Mesendoderm (in vitro differentiated cells): ENCODE results near the gene CEP63.
A peak's percentile ranks its signal among the peaks of the same experiment; 100 is the strongest.

Source experiments
- DNase-seq: peaks from one replicate; pipeline ENCODE4 v3.0.0; 2013
- H2AK5ac ChIP-seq: 2 replicates; pipeline ENCODE4 v1.6.1; 2013; ENCODE audit warnings: low read length, inconsistent platforms
- H2BK120ac ChIP-seq: 2 replicates; pipeline ENCODE4 v1.6.1; 2013; ENCODE audit warnings: low read depth, mild to moderate bottlenecking, low read length, moderate library complexity, mixed read lengths
- H2BK15ac ChIP-seq: replicated peaks from 2 replicates; pipeline ENCODE4 v1.6.1; 2013; ENCODE audit warnings: low read depth, mild to moderate bottlenecking, moderate library complexity
- H2BK5ac ChIP-seq: 2 replicates; pipeline ENCODE4 v1.6.1; 2013; ENCODE audit warnings: low read length, inconsistent platforms
- H3K18ac ChIP-seq: 2 replicates; pipeline ENCODE4 v1.6.1; 2013; ENCODE audit warnings: mild to moderate bottlenecking, low read length, mixed read lengths
- H3K23ac ChIP-seq: one replicate; pipeline ENCODE4 v1.6.1; 2013; ENCODE audit warnings: low read length
- H3K27ac ChIP-seq: 2 replicates; pipeline ENCODE4 v1.5.1; 2013; ENCODE audit warnings: low read depth, mild to moderate bottlenecking, inconsistent platforms, low read length, moderate library complexity
- H3K27me3 ChIP-seq: 2 replicates; pipeline ENCODE4 v1.6.1; 2013; ENCODE audit warnings: low read length, control low read depth, mild to moderate bottlenecking, inconsistent platforms; ENCODE audit not compliant: insufficient read depth, poor library complexity
- H3K36me3 ChIP-seq: 2 replicates; pipeline ENCODE4 v1.6.1; 2013; ENCODE audit warnings: low read length, inconsistent platforms; ENCODE audit not compliant: control insufficient read depth, insufficient read depth
- H3K4ac ChIP-seq: one replicate; pipeline ENCODE4 v1.6.1; 2013; ENCODE audit warnings: low read depth, mild to moderate bottlenecking, low read length, moderate library complexity
- H3K4me1 ChIP-seq: 2 replicates; pipeline ENCODE4 v1.6.1; 2013; ENCODE audit warnings: low read depth, low read length, inconsistent platforms; ENCODE audit not compliant: control insufficient read depth
- H3K4me2 ChIP-seq: 2 replicates; pipeline ENCODE4 v1.6.1; 2013; ENCODE audit warnings: low read length
- H3K4me3 ChIP-seq: 2 replicates; pipeline ENCODE4 v1.5.1; 2013; ENCODE audit warnings: mild to moderate bottlenecking, low read length
- H3K56ac ChIP-seq: one replicate; pipeline ENCODE4 v1.6.1; 2013; ENCODE audit warnings: low read length
- H3K79me1 ChIP-seq: 2 replicates; pipeline ENCODE4 v1.6.1; 2013; ENCODE audit warnings: low read length, inconsistent platforms
- H3K79me2 ChIP-seq: 2 replicates; pipeline ENCODE4 v1.6.1; 2013; ENCODE audit warnings: mild to moderate bottlenecking, low read length; ENCODE audit not compliant: control insufficient read depth, insufficient read depth
- H3K9ac ChIP-seq: 2 replicates; pipeline ENCODE4 v1.6.1; 2013; ENCODE audit warnings: low read length, inconsistent platforms
- H4K5ac ChIP-seq: one replicate; pipeline ENCODE4 v1.6.1; 2013; ENCODE audit warnings: low read length
- H4K8ac ChIP-seq: one replicate; pipeline ENCODE4 v1.6.1; 2013; ENCODE audit warnings: low read depth, mild to moderate bottlenecking, control low read depth, low read length, moderate library complexity
- WGBS: extraction: QIAGEN DNeasy Blood & Tissue Kit; methylation state at CpG from one replicate; pipeline ENCODE4 v1.1.7; 2013; ENCODE audit warnings: low lambda C conversion rate, missing lambda C conversion rate; ENCODE audit not compliant: insufficient coverage; ENCODE audit errors: extremely low coverage; 5-methylcytosine and 5-hydroxymethylcytosine counted together

Gene CEP63

DNA sequence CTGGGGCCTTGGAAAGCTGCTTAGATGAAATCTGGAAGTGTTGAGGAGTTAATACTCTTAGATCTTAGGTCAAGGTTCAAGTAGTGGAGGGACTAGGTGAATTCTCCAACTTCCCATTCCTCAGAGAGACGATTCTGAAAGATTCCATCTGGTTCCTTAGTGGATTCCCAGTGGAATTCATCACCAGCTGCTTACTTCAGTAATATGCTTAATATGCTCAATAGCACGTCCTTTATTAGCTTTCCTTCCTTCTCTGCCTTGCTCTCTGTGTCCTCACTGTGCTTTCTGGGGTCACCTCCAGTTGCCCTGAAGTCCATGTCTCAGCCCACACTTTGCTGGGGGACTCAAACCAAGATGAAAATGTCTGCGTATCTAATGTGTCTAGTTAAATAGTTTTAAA is 31.0 kb downstream of the CEP63 start:
- no peaks in the 10 kb centered on the region for H3K4me1 ChIP-seq
- no peak overlapping the region for H3K27ac ChIP-seq
- no peak overlapping the region for H3K56ac ChIP-seq
- H3K23ac ChIP-seq: no peak overlapping the region
- no peaks in the 10 kb centered on the region for H3K27me3 ChIP-seq
- H3K79me1 ChIP-seq: no peaks in the 10 kb centered on the region
- no peak overlapping the region for H3K4ac ChIP-seq
- H3K4me2 ChIP-seq: no peak overlapping the region
- no peak overlapping the region for H4K5ac ChIP-seq
- H3K79me2 ChIP-seq: no peaks in the 10 kb centered on the region
- H3K36me3 ChIP-seq: no peaks in the 10 kb centered on the region
- H3K9ac ChIP-seq: no peak overlapping the region
- H2BK120ac ChIP-seq: no peak overlapping the region
- no peak overlapping the region for H2AK5ac ChIP-seq
- no peak overlapping the region for H3K18ac ChIP-seq
- no peak overlapping the region for H2BK15ac ChIP-seq
- no peak overlapping the region for H4K8ac ChIP-seq
- no CpG with 5 or more reads among the region's 3 CpGs for WGBS
- H2BK5ac ChIP-seq: no peak overlapping the region
- DNase-seq: no peak
- no peak overlapping the region for H3K4me3 ChIP-seq

DNA sequence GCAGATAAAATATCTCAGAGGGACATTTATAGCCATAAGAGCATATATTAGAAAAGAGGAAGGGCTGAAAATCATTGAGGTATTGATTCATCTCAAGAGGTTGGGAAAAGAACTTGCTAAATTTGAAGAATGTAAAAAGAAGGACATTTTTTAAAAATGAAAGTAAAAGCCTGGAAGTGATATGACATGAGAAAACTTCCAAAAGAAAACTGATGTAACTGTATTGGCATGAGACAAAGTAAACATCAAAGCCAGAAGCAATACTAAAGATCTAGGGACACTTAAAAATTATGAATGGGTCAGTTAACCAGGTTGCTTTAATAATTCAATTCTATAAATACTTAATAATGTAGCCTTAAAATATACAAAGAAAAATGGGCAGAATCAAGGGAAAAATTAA is 31.9 kb downstream of the CEP63 start:
- H3K56ac ChIP-seq: no peak overlapping the region
- H3K27ac ChIP-seq: no peak overlapping the region
- no peak overlapping the region for H2BK15ac ChIP-seq
- H2AK5ac ChIP-seq: no peak overlapping the region
- no peaks in the 10 kb centered on the region for H3K4me1 ChIP-seq
- H3K36me3 ChIP-seq: no peaks in the 10 kb centered on the region
- no peaks in the 10 kb centered on the region for H3K79me1 ChIP-seq
- no peak overlapping the region for H3K9ac ChIP-seq
- no peak for DNase-seq
- H2BK5ac ChIP-seq: no peak overlapping the region
- H4K5ac ChIP-seq: no peak overlapping the region
- no peak overlapping the region for H2BK120ac ChIP-seq
- H3K4me3 ChIP-seq: no peak overlapping the region
- no peaks in the 10 kb centered on the region for H3K27me3 ChIP-seq
- H3K4me2 ChIP-seq: no peak overlapping the region
- no peak overlapping the region for H3K18ac ChIP-seq
- no peaks in the 10 kb centered on the region for H3K79me2 ChIP-seq
- no peak overlapping the region for H3K23ac ChIP-seq
- no peak overlapping the region for H3K4ac ChIP-seq
- H4K8ac ChIP-seq: no peak overlapping the region

DNA sequence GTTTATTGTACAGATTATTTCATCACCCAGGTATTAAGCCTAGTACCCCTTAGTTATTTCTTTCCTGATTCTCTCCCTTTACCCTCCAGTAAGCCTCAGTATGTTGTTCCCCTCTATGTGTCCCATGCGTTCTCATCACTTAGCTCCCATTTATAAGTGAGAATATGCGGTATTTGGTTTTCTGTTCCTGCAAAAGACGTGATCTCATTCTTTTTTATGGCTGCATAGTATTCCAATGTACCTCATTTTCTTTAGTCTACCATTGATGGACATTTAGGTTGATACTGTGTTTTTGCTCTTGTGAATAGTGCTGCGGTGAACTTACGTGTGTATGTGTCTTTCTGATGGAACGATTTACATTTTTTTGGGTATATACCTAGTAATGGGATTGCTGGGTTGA is 36.7 kb downstream of the CEP63 start:
- no peak overlapping the region for H3K18ac ChIP-seq
- no peak overlapping the region for H2BK120ac ChIP-seq
- H3K79me1 ChIP-seq: peaks cover 5% of the 10 kb centered on the region
- no CpG with 5 or more reads among the region's 6 CpGs for WGBS
- H2BK5ac ChIP-seq: no peak overlapping the region
- no peaks in the 10 kb centered on the region for H3K36me3 ChIP-seq
- H2AK5ac ChIP-seq: no peak overlapping the region
- no peak overlapping the region for H4K5ac ChIP-seq
- no peak overlapping the region for H3K56ac ChIP-seq
- H3K9ac ChIP-seq: no peak overlapping the region
- H3K79me2 ChIP-seq: no peaks in the 10 kb centered on the region
- H3K27me3 ChIP-seq: no peaks in the 10 kb centered on the region
- no peaks in the 10 kb centered on the region for H3K4me1 ChIP-seq
- H4K8ac ChIP-seq: no peak overlapping the region
- no peak for DNase-seq
- no peak overlapping the region for H3K4me3 ChIP-seq
- H3K4ac ChIP-seq: no peak overlapping the region
- H2BK15ac ChIP-seq: no peak overlapping the region
- no peak overlapping the region for H3K4me2 ChIP-seq
- H3K27ac ChIP-seq: no peak overlapping the region
- H3K23ac ChIP-seq: no peak overlapping the region

DNA sequence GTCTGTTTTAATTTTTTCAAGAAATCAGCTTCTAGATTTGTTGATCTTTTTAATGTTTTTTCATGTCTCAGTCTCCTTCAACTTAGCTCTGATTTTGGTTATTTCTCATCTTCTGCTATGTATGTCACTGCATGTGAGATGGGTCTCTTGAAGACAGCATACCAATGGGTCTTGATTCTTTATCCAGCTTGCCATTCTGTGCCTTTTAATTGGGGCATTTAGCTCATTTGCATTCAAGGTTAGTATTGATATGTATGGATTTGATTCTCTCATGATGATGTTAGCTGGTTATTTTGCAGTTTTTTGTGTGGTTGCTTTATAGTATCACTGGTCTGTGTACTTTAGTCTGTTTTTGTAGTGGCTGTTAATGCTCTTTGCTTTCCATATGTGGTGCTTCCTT is 39.4 kb downstream of the CEP63 start:
- Histone ChIP-seq H3K79me1 (peaks cover 5% of the 10 kb centered on the region), H3K4me1 (no peaks in the 10 kb centered on the region), H2AK5ac (no peak overlapping the region), H3K18ac (no peak overlapping the region), H3K79me2 (no peaks in the 10 kb centered on the region), H4K8ac (no peak overlapping the region), H3K9ac (no peak overlapping the region), H3K4ac (no peak overlapping the region), H2BK120ac (no peak overlapping the region), H4K5ac (no peak overlapping the region), H3K27ac (no peak overlapping the region), H2BK5ac (no peak overlapping the region), H3K23ac (no peak overlapping the region), H2BK15ac (no peak overlapping the region), H3K56ac (no peak overlapping the region), H3K4me2 (no peak overlapping the region), H3K27me3 (no peaks in the 10 kb centered on the region), H3K36me3 (no peaks in the 10 kb centered on the region), H3K4me3 (no peak overlapping the region)
- no peak for DNase-seq

DNA sequence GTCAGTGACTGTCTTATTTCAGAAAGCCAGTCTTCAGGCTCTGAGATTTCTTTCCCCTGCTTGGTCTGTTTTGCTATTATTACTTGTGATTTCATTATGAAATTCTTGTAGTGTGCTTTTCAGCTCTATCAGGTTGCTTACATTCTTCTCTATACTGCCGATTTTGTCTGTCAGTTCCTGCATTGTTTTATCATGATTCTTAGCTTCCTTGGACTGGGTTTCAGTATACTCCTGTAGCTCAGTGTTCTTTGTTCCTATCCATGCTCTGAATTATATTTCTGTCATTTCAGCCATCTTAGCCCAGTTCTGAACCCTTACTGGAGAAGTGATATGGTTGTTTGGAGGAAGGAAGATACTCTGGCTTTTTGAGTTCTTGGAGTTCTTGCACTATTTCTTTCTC is 40.5 kb downstream of the CEP63 start:
- H3K4me2 ChIP-seq: no peak overlapping the region

DNA sequence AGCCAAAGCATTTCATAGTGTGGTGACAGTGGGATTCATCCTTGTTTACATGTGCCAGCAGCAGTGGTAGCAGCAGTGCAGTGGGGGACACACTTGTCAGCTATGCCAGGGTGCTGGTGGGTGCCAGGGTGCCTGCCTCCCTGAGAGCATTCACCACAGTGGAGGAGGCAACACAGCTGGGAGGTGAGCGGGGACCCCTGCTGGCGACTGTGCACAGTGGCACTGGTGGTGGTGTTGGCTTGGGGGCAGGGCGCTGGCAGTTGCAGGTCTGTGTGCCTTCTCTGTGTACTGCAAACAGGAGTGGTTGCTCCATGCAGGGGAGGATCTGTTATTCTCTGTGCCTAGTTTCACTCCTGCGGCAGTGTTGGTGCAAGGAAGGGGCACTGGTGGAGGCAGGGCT is 41.2 kb downstream of the CEP63 start:
- H3K4ac ChIP-seq: no peak overlapping the region
- H2BK15ac ChIP-seq: no peak overlapping the region
- H3K18ac ChIP-seq: no peak overlapping the region
- WGBS: no CpG with 5 or more reads among the region's 4 CpGs
- H3K79me2 ChIP-seq: no peaks in the 10 kb centered on the region
- no peak overlapping the region for H2BK120ac ChIP-seq
- H3K27me3 ChIP-seq: no peaks in the 10 kb centered on the region
- peak; percentile 62 for DNase-seq
- H3K9ac ChIP-seq: no peak overlapping the region
- H3K36me3 ChIP-seq: no peaks in the 10 kb centered on the region
- H3K79me1 ChIP-seq: peaks cover 5% of the 10 kb centered on the region
- no peak overlapping the region for H4K8ac ChIP-seq
- H4K5ac ChIP-seq: no peak overlapping the region
- H2BK5ac ChIP-seq: no peak overlapping the region
- H3K4me2 ChIP-seq: no peak overlapping the region
- H3K4me3 ChIP-seq: no peak overlapping the region
- H3K4me1 ChIP-seq: no peaks in the 10 kb centered on the region
- no peak overlapping the region for H2AK5ac ChIP-seq
- no peak overlapping the region for H3K56ac ChIP-seq
- no peak overlapping the region for H3K23ac ChIP-seq
- H3K27ac ChIP-seq: no peak overlapping the region

More for the DNA sequence above, 40.5 kb downstream of the CEP63 start:
- Histone ChIP-seq H3K79me2 (no peaks in the 10 kb centered on the region), H3K27ac (no peak overlapping the region), H3K27me3 (no peaks in the 10 kb centered on the region), H3K4me3 (no peak overlapping the region), H3K36me3 (no peaks in the 10 kb centered on the region), H2BK120ac (no peak overlapping the region), H2BK15ac (no peak overlapping the region), H3K4ac (no peak overlapping the region), H3K79me1 (peaks cover 5% of the 10 kb centered on the region), H2BK5ac (no peak overlapping the region), H3K9ac (no peak overlapping the region), H3K18ac (no peak overlapping the region), H4K8ac (no peak overlapping the region), H3K56ac (no peak overlapping the region), H3K23ac (no peak overlapping the region), H2AK5ac (no peak overlapping the region), H3K4me1 (no peaks in the 10 kb centered on the region), H4K5ac (no peak overlapping the region)
- no CpG with 5 or more reads among the region's 1 CpG for WGBS
- DNase-seq: no peak
